ENCODE data around the gene PDZD2.

- TF ChIP-seq, protein P1, sequence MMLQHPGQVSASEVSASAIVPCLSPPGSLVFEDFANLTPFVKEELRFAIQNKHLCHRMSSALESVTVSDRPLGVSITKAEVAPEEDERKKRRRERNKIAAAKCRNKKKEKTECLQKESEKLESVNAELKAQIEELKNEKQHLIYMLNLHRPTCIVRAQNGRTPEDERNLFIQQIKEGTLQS (IDR thresholded peaks at IDR 0.05) = no peak
- TF ChIP-seq, protein P2, sequence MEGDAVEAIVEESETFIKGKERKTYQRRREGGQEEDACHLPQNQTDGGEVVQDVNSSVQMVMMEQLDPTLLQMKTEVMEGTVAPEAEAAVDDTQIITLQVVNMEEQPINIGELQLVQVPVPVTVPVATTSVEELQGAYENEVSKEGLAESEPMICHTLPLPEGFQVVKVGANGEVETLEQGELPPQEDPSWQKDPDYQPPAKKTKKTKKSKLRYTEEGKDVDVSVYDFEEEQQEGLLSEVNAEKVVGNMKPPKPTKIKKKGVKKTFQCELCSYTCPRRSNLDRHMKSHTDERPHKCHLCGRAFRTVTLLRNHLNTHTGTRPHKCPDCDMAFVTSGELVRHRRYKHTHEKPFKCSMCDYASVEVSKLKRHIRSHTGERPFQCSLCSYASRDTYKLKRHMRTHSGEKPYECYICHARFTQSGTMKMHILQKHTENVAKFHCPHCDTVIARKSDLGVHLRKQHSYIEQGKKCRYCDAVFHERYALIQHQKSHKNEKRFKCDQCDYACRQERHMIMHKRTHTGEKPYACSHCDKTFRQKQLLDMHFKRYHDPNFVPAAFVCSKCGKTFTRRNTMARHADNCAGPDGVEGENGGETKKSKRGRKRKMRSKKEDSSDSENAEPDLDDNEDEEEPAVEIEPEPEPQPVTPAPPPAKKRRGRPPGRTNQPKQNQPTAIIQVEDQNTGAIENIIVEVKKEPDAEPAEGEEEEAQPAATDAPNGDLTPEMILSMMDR (IDR thresholded peaks at IDR 0.05 in 2 of 3, conservative IDR thresholded peaks at IDR 0.05 in 1 of 3; ENCODE audit: borderline replicate concordance in 1 of 3, insufficient read depth in 1 of 3, low read depth in 2 of 3, low read length in 2 of 3) = no peak
Measured at GRCh38 chr5:31726952-31727351, 88.0 kb downstream of the PDZD2 start.
